Astrocyte (in vitro differentiated cells and primary cell): Measurements from ENCODE around the gene PRTG.

Source experiments
- CTCF ChIP-seq: IDR thresholded peaks from 2 replicates; pipeline ENCODE4 v1.5.1; 2011; ENCODE audit warnings: low read depth, mild to moderate bottlenecking, inconsistent platforms, low read length, moderate library complexity; ENCODE audit not compliant: insufficient read depth
- EZH2 ChIP-seq: IDR thresholded peaks from 2 replicates; pipeline ENCODE4 v1.6.1; 2012; ENCODE audit warnings: mild to moderate bottlenecking, low read length, inconsistent platforms; ENCODE audit not compliant: insufficient read depth

GRCh38 chr15:55562601-55563000 is 180.4 kb downstream of the PRTG start:
- TF ChIP-seq CTCF (no peak), EZH2 (no peak)
